ENCODE data around the gene TNS3. TPM values are rescaled to one million over a fixed set of nuclear protein-coding genes. Genes with fewer than 3 reads are reported as not detected.

TNS3 gene
- total RNA-seq, 4 donors from 2014 or later, result 6.6 to 16.0 (median 9.6) TPM

- intact Hi-C loops (cut with DNase I), result no loop called here
- Histone ChIP-seq H3K27me3 (no peaks in the 10 kb centered on the region), H3K4me3 (no peak overlapping the region), H3K36me3 (peaks cover 0 to 6% (median 0%) of the 10 kb centered on the region in 3 donors), H3K27ac (no peak overlapping the region), H3K4me1 (peaks cover 0 to 4% (median 3%) of the 10 kb centered on the region in 3 donors), H3K9me3 (no peaks in the 10 kb centered on the region)
- WGBS, 2 donors, result 96 to 97% methylated on average over 6 of the region's 6 CpGs
- DNase-seq, result no peak
- TF ChIP-seq POLR2A (IDR thresholded peaks at IDR 0.05), result no peak
- no peak for TF ChIP-seq CTCF (IDR thresholded peaks at IDR 0.05)
These were observed 273.1 kb downstream of the TNS3 start for GRCh38 chr7:47308808-47309207.

GRCh38 chr7:47307311-47307710 lies 274.6 kb downstream of the TNS3 start:
- no peak for DNase-seq
- intact Hi-C loops (cut with DNase I), result no loop called here
- Histone ChIP-seq H3K9me3 (no peaks in the 10 kb centered on the region), H3K4me3 (no peak overlapping the region), H3K27ac (no peak overlapping the region), H3K4me1 (peaks cover 0 to 4% (median 3%) of the 10 kb centered on the region in 3 donors), H3K27me3 (no peaks in the 10 kb centered on the region), H3K36me3 (peaks cover 0 to 21% (median 0%) of the 10 kb centered on the region in 3 donors)
- WGBS, 2 donors, result 59 to 74% methylated on average over 3 of the region's 3 CpGs
- TF ChIP-seq CTCF (IDR thresholded peaks at IDR 0.05) (no peak), POLR2A (IDR thresholded peaks at IDR 0.05) (no peak)

- Histone ChIP-seq H3K9me3 (no peaks in the 10 kb centered on the region), H3K27ac (no peak overlapping the region), H3K27me3 (no peaks in the 10 kb centered on the region), H3K4me1 (peaks cover 0 to 3% (median 2%) of the 10 kb centered on the region in 3 donors), H3K4me3 (no peak overlapping the region), H3K36me3 (peaks cover 0 to 29% (median 0%) of the 10 kb centered on the region in 3 donors)
- intact Hi-C loops (cut with DNase I), result no loop called here
- TF ChIP-seq POLR2A (IDR thresholded peaks at IDR 0.05), result no peak
- no peak for TF ChIP-seq CTCF (IDR thresholded peaks at IDR 0.05)
- 88 to 90% methylated on average over 21 to 24 of the region's 27 CpGs for WGBS, 2 donors
- no peak for DNase-seq
These were observed 276.9 kb downstream of the TNS3 start for GRCh38 chr7:47304727-47305719.

GRCh38 chr7:47303695-47304453 lies 278.0 kb downstream of the TNS3 start:
- Histone ChIP-seq H3K36me3 (peaks cover 0 to 29% (median 0%) of the 10 kb centered on the region in 3 donors), H3K27ac (no peak overlapping the region), H3K4me1 (peaks cover 0 to 10% (median 3%) of the 10 kb centered on the region in 3 donors), H3K9me3 (no peaks in the 10 kb centered on the region), H3K4me3 (no peak overlapping the region), H3K27me3 (no peaks in the 10 kb centered on the region)
- DNase-seq, result no peak
- 84 to 88% methylated on average over 22 of the region's 22 CpGs for WGBS, 2 donors
- TF ChIP-seq CTCF (IDR thresholded peaks at IDR 0.05) (no peak), POLR2A (IDR thresholded peaks at IDR 0.05) (no peak)
- intact Hi-C loops (cut with DNase I), result no loop called here
